NCI-H1105 treated with DMSO at 0.1 percent for 48 hours (cell line): ENCODE data around the gene EBNA1BP2.
"Not testable (repeated sequence)": the region's sequence is repeated elsewhere in the genome, so short reads cannot be mapped to it uniquely, and the experiment has no call there.

Experiments used
- DNase-seq: peaks from one replicate; lab custom pipeline; 2025; lab: John Stamatoyannopoulos, UW

Gene EBNA1BP2

DNA sequence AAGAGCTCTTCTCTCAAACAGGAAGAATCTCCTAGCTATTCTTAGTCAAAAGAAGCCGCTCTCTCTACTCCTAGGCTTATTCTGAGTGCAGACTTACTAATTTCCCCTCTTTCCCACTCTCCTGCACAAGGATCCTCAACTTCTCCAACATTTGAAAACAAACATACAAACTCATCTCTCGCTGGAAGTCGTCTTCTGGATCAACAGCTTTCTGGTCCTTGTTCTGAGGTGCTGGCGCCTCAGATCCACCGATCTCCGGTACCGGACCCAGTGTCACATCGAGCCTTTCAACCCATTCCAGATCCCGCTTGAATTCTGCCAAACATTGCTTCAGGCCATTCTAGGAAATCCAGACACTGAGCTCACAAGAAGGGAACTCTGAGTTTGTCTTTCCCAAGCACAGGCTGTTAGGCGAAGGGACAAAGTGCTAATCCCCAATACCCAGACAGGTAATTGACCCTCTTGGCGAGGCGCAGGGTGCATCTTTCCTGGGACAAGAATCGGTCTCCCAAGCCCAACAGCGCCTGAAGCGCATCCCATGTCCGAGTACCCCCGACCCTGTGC is 696 bp downstream of the EBNA1BP2 start:
- DNase-seq: no peak

DNA sequence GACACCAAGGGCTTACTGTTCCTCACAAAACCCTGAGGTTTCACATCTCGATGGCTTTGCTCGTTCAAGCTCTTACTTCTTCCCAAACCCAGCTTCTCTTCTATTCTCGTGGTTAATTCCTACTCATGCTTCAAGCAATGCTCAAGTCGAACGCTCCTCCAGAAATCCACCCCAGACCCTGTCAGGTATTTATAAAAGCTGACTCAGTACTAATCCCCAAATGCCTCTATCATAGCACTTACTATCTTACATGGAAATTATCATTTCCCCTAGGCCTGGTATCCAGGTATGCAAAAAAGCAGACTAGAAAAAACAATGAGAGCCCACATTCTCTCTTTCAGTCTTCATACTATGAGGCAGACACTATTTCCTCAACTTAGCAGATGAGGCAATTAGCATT is 6.3 kb downstream of the EBNA1BP2 start:
- no peak for DNase-seq

DNA sequence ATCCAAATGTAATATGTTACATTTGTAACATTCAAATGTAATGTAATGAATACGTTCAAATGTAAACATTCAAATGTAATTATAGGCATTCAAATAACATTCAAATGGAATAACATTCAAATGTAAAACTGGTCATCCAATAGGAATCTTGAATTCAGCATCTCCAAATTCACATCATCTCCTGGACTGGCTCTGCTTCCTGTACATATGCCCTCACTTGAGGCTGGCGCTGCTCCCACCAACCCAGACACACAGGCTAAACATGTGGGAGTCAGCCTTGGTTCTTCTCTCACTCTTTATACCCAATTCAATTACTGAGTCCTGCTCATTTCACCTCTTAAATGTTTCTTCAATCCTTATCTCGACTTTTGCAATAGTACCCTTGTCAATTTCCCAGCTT is 6.9 kb downstream of the EBNA1BP2 start:
- DNase-seq: no peak

DNA sequence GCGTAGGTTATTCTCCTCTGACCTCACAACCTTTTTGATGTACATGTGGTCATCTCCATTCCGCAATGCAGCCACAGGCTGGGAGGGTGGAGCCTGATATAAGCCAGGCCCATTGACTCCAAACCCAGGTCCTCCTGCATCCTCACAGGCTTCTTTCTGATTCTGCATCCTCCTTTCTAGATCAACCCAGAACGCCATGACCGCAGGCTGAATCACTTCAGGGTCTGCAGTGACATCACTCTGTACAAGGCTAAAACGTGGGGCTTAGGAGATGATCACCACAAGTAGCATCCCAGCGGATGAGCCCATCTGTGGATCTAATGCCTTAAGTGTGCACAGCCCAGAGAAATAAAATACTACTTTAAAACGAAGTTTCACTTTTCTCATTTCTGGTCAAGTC is 16.1 kb downstream of the EBNA1BP2 start:
- no peak for DNase-seq

DNA sequence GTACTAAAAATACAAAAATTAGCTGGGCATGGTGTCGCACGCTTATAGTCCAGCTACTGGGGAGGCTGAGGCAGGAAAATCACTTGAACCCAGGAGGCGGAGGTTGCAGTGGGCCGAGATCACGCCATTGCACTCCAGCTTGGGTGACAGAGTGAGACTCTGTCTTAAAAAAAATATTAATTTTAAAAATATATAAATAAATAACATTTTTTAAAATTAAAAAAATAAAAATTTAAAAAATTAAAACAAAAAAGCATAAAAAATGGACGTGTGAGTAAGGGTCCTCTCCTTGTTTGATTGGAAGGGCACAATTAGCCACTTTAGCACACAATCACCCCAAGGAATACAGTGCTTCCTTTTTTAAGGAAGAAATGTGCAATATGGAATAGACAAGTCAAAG is 18.6 kb downstream of the EBNA1BP2 start:
- DNase-seq: no peak

DNA sequence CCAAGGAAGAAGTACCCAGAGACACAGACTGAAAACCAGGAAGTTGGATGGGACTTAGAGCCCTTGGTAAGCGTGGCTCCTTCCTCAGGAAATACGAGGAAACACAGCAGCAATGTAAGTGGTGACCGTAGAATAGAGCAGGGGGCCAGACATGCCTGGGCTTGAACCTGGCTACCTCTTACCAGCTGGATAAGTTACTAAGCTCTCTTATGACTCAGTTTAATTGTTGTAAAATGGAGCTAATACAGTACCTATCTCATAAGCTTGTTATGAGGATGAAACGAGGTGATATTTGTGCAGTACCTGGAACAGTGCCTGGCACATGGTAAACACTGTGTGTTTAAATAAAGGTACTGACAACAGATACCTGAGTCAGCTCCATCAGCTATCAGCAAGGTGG is 19.2 kb downstream of the EBNA1BP2 start:
- DNase-seq: peak; percentile 22

DNA sequence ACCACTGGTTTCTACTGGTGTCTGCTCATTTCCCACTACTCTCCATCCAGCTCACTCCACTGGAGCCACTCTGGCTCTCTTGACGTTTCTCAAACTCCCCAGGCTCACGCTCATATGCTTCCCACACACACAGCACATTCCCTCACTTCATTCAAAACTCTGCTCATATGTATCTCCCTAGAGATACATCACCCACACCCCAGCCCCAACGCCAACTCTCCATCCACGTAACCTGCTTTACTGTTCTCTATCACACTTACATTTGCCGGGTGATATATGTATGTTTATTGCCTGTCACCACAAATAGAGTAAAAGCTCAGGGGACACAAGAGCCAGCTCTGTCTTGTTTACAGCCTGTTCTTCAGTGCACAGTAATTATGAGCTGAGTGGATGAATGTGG is 22.2 kb downstream of the EBNA1BP2 start:
- no peak for DNase-seq

DNA sequence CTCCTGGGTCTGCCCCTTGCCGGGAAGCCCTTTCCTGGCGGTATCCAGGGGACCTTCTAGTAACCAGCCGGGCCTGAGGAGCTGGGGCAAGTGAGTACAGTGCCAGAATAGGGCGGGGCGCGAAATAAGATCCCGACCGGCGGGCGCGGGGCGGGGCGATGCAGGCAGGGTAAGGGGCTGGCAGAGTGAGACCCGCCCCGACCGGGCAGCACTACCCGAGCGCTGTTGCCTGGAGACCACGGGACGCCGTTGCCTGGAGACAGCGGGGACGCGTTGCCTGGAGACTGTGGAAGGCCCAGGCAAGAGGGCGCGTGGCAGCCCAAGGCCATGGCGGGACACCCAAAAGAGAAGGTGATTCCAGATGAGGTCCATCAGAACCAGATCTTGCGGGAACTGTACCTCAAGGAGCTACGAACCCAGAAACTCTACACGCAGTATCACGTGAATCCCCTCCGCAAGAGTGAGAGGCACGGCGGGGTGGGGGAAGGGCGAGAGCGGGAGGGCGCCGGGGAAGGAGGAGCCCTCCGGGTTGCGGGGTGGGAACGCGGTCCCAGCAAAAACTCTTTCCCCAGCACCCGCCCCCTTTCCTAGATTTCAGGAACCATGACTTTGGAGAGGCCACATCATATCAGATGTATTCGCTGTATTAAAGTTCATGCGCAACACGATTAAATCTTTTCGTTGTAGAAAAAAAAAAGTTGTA is 24.3 kb downstream of the EBNA1BP2 start:
- peak; percentile 98 for DNase-seq

DNA sequence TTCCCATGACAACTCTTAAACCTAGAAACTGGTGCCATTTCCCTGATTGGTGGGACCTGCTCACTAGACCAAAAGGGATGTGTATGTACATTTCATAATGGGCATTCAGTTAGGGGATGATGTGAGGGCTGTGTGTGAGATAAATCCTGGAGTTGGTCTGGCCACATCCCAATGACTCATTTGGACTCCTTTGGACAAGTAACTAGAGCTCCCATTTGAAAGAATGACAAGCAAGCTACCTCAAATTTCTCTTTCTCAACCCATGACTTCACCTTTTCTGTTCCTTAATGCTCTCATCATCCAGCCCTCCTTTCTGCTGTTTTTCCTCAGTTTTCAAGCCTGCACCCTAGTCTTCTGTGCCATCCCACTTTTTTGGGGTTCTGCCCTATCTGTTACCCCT is 27.9 kb downstream of the EBNA1BP2 start:
- no peak for DNase-seq

DNA sequence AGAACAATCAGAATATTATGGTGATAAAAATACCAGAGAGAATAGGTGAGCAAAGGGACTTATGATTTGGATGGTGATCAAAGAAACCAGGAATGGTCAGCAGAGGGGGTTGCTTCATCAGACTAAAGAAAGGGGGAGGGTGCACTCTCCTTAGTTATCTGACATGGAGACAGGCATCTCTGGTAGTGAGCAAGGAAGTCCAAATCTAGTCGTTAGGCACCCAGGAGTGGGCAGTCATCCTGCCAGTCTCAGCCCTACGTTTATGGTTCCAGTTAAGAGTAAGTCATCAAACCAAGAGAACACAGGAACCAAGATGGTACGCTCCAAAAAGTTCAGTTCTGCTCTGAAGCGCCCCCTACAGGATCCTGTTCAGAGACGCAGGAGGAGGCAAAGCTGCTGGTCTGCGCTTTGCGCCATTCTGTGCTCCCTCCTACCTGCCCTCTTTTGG is 28.6 kb downstream of the EBNA1BP2 start:
- DNase-seq: no peak

DNA sequence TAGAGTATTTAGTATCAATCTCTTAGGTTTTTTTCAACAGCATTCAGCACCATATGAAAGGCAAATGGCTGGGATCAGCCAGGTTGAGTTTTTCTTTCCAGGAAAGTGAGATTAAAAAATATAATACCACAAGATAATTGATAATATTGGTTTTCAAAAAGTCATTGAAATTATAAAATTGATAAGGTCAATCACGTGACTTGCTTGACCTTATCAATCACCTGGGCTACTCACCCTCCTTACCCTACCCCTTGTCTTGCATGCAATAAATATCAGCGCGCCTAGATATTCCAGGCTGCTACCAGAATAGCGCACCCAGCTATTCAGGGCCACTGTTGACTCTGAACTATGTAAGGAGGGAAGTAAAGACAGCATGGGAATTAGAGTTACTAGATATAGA is 31.5 kb downstream of the EBNA1BP2 start:
- no peak for DNase-seq

DNA sequence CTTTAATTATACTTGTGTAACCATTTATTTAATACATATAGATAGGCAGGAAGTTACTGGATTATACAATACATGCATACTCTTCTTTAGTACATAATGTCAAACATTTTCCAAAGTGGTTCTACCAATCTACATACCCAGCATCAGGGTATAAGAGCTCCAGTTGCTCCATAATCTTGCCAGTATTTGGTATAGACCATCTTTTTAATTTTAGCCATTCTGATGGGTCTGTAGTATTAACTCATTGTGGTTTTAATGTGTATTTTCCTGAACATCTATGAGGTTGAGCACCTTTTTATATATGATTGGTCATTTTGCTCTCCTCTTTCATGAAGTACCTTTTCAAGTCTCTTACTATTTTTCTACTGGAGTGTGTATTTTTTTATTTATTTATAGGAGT is 32.1 kb downstream of the EBNA1BP2 start:
- no peak for DNase-seq

DNA sequence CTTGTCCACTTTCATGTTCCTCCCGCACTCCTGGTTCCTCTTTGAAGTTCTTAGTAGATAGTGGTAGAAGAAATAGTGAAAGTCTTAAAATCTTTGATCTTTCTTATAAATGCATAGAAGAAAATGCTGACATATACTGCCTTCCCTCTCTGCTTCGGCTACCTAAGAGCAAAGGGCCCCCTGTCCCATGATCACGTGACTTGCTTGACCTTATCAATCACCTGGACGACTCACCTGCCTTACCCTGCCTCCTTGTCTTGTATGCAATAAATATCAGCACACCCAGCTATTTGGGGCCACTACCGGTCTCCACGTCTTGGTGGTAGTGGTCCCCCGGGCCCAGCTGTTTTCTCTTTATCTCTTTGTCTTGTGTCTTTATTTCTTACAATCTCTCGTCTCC is 32.8 kb downstream of the EBNA1BP2 start:
- not testable (repeated sequence) for DNase-seq

DNA sequence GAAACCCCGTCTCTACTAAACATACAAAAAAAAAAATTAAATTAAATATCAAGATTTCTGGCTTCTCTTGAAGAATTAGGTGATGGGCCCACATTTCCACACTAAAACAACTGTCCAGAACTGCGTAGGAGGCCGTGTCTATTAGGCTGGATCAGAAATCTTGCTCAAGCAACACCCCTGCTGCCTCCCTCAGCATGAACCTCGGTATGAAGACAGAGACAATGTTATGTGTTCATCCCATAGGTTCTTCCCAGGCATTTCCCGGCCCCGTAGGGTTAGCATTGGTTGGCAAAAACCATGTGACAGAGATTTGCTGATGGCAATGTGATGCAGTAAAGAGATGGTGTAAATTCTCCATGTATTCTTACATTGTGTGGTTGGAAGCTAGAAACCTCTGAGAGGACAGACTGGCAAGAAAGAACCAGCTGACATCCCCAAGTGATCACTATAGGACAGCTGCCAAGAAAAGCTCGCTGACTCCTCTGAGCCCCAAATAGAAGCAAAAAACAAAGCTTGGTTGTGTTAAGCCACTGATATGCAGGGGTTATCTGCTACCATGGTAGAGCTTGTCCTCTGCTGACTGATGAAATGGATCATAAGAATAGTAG is 34.5 kb downstream of the EBNA1BP2 start:
- DNase-seq: no peak

DNA sequence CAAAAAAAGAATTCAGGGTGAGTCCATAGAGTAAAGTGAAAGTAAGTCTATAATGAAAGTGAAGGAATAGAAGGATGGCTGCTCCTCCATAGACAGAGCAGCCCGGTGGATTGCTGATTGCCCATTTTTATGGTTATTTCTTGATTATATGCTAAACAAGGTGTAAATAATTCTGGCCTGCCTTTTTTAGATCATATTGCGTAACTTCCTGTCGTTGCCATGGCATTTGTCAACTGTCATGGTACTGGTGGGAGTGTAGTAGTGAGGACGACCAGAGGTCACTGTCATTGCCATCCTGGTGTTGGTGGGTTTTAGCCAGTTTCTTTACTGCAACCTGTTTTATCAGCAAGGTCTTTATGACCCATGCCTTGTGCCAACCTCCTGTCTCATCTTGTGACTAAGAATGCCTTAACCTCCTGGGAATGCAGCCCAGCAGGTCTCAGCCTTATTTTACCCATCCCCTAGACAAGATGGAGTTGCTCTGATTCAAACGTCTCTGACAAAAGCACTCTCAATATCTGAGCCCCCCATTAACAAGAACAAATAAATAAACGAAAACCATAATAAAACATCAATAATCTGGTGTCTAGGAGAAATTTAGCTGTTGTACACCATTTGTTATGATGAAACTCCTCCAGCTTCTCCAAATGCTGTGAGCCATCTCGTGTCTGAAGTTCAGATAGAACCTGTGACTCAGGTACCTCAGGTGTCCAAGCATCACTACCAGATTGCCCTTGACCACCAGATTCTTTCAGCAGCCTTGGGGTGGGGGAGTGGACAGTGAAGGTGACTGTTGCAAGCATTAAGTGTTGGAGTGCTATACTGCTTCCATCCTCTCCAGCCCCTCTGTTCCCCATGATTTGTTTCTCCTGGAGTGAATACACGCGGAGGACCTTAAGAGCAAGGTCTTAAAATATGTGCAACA is 36.0 kb downstream of the EBNA1BP2 start:
- no peak for DNase-seq

DNA sequence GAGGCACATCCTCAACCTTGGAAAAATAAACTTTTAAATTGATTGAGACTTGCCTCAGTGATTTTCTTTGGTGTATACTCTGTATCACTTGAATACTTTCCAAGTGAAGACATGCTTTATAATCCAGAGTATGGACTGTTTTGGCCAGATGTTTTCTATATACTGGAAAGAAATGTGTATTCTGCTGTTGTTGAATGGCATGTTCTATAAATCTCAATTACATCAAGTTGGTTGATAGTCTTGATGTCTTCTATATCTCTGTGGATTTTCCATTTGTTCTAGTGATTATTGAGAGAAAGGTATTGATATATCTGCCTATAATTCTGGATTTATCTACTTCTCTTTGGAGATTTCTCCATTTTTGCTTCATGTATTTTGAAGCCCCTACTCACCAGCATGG is 37.5 kb downstream of the EBNA1BP2 start:
- DNase-seq: no peak

DNA sequence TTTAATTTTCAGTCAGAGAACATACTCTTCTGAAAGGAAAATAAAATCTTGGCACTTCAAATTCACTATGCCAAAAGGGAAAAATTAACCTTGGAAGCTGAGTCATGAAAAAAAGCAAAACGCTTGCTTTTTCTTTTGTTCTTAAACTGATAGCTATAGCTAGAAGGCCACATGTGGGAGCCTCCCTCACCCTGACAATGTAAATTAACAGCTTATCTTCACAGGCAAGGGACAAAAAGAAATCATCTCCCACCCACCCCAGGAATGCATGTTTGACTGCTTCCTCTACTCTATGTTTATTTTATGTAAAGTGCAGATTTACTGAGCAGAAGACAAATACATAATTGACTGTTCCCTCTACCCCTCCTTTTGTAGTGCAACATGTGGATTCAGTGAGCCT is 38.0 kb downstream of the EBNA1BP2 start:
- no peak for DNase-seq

DNA sequence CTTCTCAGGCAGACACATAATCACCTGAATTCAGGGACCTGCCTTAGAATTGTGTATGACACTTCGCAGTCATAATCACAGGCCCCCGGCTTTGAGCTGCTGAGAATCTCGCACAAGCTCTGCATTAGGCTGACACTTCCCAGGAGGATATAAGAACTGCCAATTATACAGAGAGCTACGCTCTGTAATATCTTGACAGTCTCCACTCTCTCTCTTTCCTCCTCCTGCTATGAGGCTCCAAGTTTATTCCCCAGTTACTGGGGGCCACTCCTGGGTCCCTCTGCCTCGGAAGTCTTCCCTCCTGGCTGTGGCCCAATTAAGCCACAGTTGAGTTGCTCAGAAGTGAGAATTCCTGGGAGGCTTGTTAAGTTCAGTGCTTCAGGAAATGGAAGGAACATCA is 42.7 kb downstream of the EBNA1BP2 start:
- no peak for DNase-seq

DNA sequence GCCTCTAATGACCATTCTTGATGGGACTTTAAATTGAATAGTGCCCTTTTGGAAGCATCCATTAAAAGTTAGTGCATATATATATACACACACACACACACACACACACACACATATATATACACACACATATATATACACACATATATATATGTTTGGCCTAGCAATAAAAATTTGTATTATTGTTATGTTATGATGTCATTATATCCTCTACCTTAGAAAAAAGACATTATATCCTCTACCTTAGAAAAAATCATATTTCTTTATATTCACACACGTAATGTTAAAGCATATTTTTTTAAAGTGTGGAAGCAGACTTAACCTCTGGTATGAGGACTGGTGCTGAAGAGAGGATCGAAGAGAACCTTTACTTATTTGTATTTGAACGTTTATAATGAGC is 43.3 kb downstream of the EBNA1BP2 start:
- no peak for DNase-seq

DNA sequence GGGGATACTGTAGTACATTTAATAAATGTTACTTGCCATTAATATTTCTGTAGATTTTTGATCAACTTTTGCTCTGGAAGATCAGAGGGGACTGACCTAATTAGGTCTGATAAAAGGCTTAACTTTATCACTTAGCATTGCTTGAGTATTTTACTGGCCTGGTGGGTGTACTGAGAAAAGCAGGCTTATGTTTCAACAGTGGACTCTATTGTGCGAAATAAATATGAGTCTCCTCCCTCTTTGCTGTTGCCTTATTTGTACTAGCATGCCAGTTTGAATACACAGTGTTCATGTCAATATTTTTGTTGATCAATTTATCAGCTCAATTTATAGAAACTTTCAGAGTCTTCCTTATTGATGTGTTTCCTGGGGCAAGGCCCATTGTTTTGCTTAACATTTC is 49.1 kb downstream of the EBNA1BP2 start:
- no peak for DNase-seq

DNA sequence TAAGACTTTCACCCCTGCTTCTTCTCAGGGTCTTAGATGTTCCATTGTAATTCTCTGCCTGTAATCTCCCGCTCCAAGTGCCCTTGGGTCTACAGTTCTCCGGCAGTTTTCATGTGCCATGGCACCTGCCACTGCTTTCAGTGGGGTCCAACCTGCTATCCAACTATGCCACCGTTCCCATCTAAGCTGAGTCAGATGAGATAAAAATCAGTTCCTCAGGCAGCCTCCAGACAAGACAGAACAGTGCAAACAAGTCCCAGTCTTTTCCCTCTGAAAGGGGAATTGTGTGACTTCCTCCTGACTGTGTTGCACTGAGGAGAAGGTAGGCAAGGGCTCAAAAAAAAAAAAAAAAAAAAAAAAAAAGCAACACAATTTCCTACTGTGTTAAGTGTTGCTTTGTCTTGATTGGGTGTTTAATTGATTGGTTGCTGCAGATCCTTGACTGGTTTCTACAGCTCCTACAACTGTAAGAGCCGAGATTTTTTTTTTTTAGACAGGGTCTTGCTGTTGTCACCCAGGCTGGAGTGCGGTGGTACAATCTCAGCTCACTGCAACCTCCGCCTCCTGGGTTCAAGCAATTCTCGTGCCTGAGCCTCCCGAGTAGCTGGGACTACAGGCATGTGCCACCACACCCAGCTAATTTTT is 50.7 kb downstream of the EBNA1BP2 start:
- peak; percentile 34 for DNase-seq

DNA sequence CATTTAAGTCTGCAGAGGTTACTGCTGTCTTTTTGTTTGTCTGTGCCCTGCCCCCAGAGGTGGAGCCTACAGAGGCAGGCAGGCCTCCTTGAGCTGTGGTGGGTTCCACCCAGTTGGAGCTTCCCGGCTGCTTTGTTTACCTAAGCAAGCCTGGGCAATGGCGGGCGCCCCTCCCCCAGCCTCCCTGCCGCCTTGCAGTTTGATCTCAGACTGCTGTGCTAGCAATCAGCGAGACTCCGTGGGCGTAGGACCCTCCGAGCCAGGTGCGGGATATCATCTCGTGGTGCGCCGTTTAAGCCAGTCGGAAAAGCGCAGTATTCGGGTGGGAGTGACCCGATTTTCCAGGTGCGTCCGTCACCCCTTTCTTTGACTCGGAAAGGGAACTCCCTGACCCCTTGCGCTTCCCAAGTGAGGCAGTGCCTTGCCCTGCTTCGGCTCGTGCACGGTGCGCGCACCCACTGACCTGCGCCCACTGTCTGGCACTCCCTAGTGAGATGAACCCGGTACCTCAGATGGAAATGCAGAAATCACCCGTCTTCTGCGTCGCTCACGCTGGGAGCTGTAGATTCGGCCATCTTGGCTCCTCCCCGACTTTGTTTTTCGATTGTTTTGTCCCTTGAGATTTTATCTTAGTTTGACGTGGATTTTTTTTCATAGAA is 52.0 kb downstream of the EBNA1BP2 start:
- peak; percentile 64 for DNase-seq
